ENCODE data around the gene MACROD2. TPM values are rescaled to one million over a fixed set of nuclear protein-coding genes. Genes with fewer than 3 reads are reported as not detected.

MACROD2 gene
- total and polyA plus RNA-seq, 2 donors (not counting 1 experiment from before 2014, with no cell fraction given): 5.3 to 6.7 TPM

DNA sequence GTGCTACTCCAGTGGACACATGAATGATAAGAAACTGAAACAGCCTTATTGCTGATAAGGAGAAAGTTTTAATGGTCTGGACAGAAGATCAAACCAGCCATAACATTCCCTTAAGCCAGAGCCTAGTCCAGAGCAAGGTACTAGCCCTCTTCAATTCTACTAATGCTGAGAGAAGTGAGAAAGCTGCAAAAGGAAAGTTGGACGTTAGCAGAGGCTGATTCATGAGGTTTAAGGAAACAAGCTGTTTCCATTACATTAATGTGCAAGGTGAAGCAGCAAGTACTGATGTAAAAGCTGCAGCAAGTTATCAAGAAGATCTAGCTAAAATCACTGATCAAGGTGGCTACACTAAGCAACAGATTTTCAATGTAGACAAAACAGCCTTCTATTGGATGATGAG lies 1943.5 kb downstream of the MACROD2 start:
- Histone ChIP-seq H4K20me1 (ENCODE audit: control insufficient read depth, insufficient read depth, low read length, poor library complexity, severe bottlenecking) (no peaks in the 10 kb centered on the region), H3K9ac (ENCODE audit: low read length) (peak overlapping the region; percentile 37), H3K36me3 (replicated peaks in 1 of 2; ENCODE audit: control extremely low read depth in 1 of 2, control insufficient read depth in 1 of 2, extremely low read depth in 1 of 2, insufficient read depth in 2 of 2, low read length in 1 of 2) (no peaks in the 10 kb centered on the region), H3K79me2 (ENCODE audit: control insufficient read depth, insufficient read depth, low read length) (peaks cover 35% of the 10 kb centered on the region), H3K9me3 (ENCODE audit: control extremely low read depth in 1 of 3, control insufficient read depth in 2 of 3, insufficient read depth in 1 of 3, low read length in 2 of 3) (peaks cover 1 to 10% (median 7%) of the 10 kb centered on the region in 3 donors), H3K4me2 (replicated peaks; ENCODE audit: low read depth, low read length, poor library complexity, severe bottlenecking) (peak overlapping the region; percentile 66), H3K27ac (ENCODE audit: low read length in 2 of 2) (peak overlapping the region; percentile 25 to 58), H3K27me3 (replicated peaks in 1 of 4; ENCODE audit: control extremely low read depth in 1 of 4, control insufficient read depth in 3 of 4, insufficient read depth in 4 of 4, low read length in 3 of 4) (no peaks in the 10 kb centered on the region), H3K4me1 (ENCODE audit: control insufficient read depth in 2 of 2, insufficient read depth in 2 of 2, low read length in 2 of 2) (peaks cover 27 to 43% of the 10 kb centered on the region in 2 donors), H2AFZ (ENCODE audit: insufficient read depth, low read depth, low read length, poor library complexity, severe bottlenecking) (peak overlapping the region; percentile 11), H3K4me3 (ENCODE audit: control extremely low read depth in 1 of 5, extremely low read depth in 1 of 5, insufficient read depth in 1 of 5, low read depth in 2 of 5, low read length in 4 of 5) (peak overlapping the region in 3 of 5 experiments; percentile 8 to 62 (median 51))
- TF ChIP-seq, protein P1, sequence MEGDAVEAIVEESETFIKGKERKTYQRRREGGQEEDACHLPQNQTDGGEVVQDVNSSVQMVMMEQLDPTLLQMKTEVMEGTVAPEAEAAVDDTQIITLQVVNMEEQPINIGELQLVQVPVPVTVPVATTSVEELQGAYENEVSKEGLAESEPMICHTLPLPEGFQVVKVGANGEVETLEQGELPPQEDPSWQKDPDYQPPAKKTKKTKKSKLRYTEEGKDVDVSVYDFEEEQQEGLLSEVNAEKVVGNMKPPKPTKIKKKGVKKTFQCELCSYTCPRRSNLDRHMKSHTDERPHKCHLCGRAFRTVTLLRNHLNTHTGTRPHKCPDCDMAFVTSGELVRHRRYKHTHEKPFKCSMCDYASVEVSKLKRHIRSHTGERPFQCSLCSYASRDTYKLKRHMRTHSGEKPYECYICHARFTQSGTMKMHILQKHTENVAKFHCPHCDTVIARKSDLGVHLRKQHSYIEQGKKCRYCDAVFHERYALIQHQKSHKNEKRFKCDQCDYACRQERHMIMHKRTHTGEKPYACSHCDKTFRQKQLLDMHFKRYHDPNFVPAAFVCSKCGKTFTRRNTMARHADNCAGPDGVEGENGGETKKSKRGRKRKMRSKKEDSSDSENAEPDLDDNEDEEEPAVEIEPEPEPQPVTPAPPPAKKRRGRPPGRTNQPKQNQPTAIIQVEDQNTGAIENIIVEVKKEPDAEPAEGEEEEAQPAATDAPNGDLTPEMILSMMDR (IDR thresholded peaks at IDR 0.05): no peak
- no peak for TF ChIP-seq EZH2 (IDR thresholded peaks at IDR 0.05; ENCODE audit: borderline replicate concordance, insufficient read depth, low read depth, low read length, poor library complexity, severe bottlenecking)
- H3K27me3 Mint-ChIP-seq: no peaks in the 10 kb centered on the region
- 0% methylated on average over 1 of the region's 1 CpG for WGBS (ENCODE audit: insufficient coverage)
- H3K9me3 Mint-ChIP-seq (ENCODE audit: insufficient read depth): peaks cover 5% of the 10 kb centered on the region
- no peak for DNase-seq
- no peak for ATAC-seq (ENCODE audit: low read depth)
- H3K4me3 Mint-ChIP-seq: peak overlapping the region; percentile 58
- peak overlapping the region; percentile 57 for H3K27ac Mint-ChIP-seq
- ChIA-PET POLR2A (no interaction called here), CTCF (no interaction called here)
- H3K4me1 Mint-ChIP-seq: peaks cover 53% of the 10 kb centered on the region
- intact Hi-C loops (cut with micrococcal nuclease): loop anchor here (5.0 to 10.0 kb wide), 2 partner anchors 48 to 444 kb away; no protein-coding TSS in a partner anchor

DNA sequence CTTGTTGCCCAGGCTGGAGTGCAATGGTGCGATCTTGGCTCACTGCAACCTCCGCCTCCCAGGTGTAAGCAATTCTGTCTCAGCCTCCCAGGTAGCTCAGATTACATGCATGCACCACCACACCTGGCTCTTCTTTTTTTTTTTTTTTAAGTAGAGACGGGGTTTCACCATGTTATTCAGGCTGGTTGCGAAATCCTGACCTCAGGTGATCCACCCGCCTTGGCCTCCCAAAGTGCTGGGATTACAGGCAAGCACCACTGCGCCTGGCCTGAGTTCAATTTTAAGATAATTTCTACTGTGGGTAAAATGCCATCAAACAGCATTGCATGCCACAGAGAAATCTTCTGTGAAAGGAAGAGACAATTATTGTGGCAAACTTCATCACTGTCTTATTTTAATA lies 1944.8 kb downstream of the MACROD2 start:
- Histone ChIP-seq H3K36me3 (replicated peaks in 1 of 2; ENCODE audit: control extremely low read depth in 1 of 2, control insufficient read depth in 1 of 2, extremely low read depth in 1 of 2, insufficient read depth in 2 of 2, low read length in 1 of 2) (no peaks in the 10 kb centered on the region), H3K79me2 (ENCODE audit: control insufficient read depth, insufficient read depth, low read length) (peaks cover 35% of the 10 kb centered on the region)

More for the DNA sequence above, 1944.8 kb downstream of the MACROD2 start:
- Histone ChIP-seq H2AFZ (ENCODE audit: insufficient read depth, low read depth, low read length, poor library complexity, severe bottlenecking) (no peak overlapping the region), H3K4me1 (ENCODE audit: control insufficient read depth in 2 of 2, insufficient read depth in 2 of 2, low read length in 2 of 2) (peaks cover 27 to 43% of the 10 kb centered on the region in 2 donors), H3K9ac (ENCODE audit: low read length) (no peak overlapping the region), H3K4me3 (ENCODE audit: control extremely low read depth in 1 of 5, extremely low read depth in 1 of 5, insufficient read depth in 1 of 5, low read depth in 2 of 5, low read length in 4 of 5) (no peak overlapping the region), H3K9me3 (ENCODE audit: control extremely low read depth in 1 of 3, control insufficient read depth in 2 of 3, insufficient read depth in 1 of 3, low read length in 2 of 3) (peaks cover 1 to 10% (median 7%) of the 10 kb centered on the region in 3 donors), H3K27me3 (replicated peaks in 1 of 4; ENCODE audit: control extremely low read depth in 1 of 4, control insufficient read depth in 3 of 4, insufficient read depth in 4 of 4, low read length in 3 of 4) (no peaks in the 10 kb centered on the region), H3K4me2 (replicated peaks; ENCODE audit: low read depth, low read length, poor library complexity, severe bottlenecking) (no peak overlapping the region), H3K27ac (ENCODE audit: low read length in 2 of 2) (peak overlapping the region in 1 of 2 donors; percentile 21), H4K20me1 (ENCODE audit: control insufficient read depth, insufficient read depth, low read length, poor library complexity, severe bottlenecking) (no peaks in the 10 kb centered on the region)
- H3K27me3 Mint-ChIP-seq: no peaks in the 10 kb centered on the region
- DNase-seq (no peak), ATAC-seq (ENCODE audit: low read depth) (no peak)
- no peak overlapping the region for H3K4me3 Mint-ChIP-seq
- ChIA-PET POLR2A (no interaction called here), CTCF (interaction anchor here (1.0 kb wide), 1 partner anchor 8 kb away, joined by 4 read pairs; no protein-coding TSS in a partner anchor)
- peaks cover 53% of the 10 kb centered on the region for H3K4me1 Mint-ChIP-seq
- 100% methylated on average over 2 of the region's 6 CpGs for WGBS (ENCODE audit: insufficient coverage)
- no peak for TF ChIP-seq EZH2 (IDR thresholded peaks at IDR 0.05; ENCODE audit: borderline replicate concordance, insufficient read depth, low read depth, low read length, poor library complexity, severe bottlenecking)
- TF ChIP-seq, protein P1 (IDR thresholded peaks at IDR 0.05): no peak
- intact Hi-C loops (cut with micrococcal nuclease): no loop called here
- H3K9me3 Mint-ChIP-seq (ENCODE audit: insufficient read depth): peaks cover 5% of the 10 kb centered on the region
- H3K27ac Mint-ChIP-seq: no peak overlapping the region
